Renal cortical epithelial cell (primary cell): ENCODE data around the gene PCGF3. TPM values are rescaled to one million over a fixed set of nuclear protein-coding genes. Genes with fewer than 3 reads are reported as not detected.
A peak's percentile ranks its signal among the peaks of the same experiment; 100 is the strongest.
"Not testable (repeated sequence)": the region's sequence is repeated elsewhere in the genome, so short reads cannot be mapped to it uniquely, and the experiment has no call there.

Experiments
- DNase-seq: peaks from one replicate; pipeline ENCODE4 v3.0.0-alpha.2; 2011; ENCODE audit warnings: low read depth
- total RNA-seq: library from RNA; depleted of rRNA; stranded (reverse); fragments of >200 nt; gene quantifications from 2 replicates; pipeline ENCODE4 v1.2.3, GENCODE V29; 2014

The PCGF3 gene
- total RNA-seq, 1 donor from 2014 or later, result 86.6 TPM

- DNase-seq, result no peak
Observed at GRCh38 chr4:703336-704197, 2.1 kb upstream of the PCGF3 start.

GRCh38 chr4:704198-704891, 1.3 kb upstream of the PCGF3 start:
- DNase-seq, result no peak

- DNase-seq, result no peak
Observed at GRCh38 chr4:704971-705277, 708 bp upstream of the PCGF3 start.

DNA sequence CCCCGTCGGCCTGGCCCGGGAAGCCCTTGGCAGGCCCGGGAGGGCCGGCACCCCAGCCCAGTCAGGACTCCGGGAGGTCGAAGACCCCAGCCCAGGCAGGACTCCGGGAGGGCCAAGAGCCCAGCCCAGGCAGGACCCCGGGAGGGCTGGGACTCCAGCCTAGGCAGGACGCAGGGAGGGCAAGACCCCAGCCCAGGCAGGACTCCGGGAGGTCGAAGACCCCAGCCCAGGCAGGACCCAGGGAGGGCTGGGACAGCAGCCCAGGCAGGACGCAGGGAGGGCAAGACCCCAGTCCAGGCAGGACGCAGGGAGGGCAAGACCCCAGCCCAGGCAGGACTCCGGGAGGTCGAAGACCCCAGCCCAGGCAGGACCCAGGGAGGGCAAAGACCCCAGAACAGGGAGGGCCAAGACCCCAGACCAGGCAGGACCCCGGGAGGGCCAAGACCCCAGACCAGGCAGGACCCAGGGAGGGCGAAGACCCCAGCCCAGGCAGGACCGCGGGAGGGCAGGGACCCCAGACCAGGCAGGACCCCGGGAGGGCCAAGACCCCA, 526 bp downstream of the PCGF3 start:
- DNase-seq, result not testable (repeated sequence)

DNA sequence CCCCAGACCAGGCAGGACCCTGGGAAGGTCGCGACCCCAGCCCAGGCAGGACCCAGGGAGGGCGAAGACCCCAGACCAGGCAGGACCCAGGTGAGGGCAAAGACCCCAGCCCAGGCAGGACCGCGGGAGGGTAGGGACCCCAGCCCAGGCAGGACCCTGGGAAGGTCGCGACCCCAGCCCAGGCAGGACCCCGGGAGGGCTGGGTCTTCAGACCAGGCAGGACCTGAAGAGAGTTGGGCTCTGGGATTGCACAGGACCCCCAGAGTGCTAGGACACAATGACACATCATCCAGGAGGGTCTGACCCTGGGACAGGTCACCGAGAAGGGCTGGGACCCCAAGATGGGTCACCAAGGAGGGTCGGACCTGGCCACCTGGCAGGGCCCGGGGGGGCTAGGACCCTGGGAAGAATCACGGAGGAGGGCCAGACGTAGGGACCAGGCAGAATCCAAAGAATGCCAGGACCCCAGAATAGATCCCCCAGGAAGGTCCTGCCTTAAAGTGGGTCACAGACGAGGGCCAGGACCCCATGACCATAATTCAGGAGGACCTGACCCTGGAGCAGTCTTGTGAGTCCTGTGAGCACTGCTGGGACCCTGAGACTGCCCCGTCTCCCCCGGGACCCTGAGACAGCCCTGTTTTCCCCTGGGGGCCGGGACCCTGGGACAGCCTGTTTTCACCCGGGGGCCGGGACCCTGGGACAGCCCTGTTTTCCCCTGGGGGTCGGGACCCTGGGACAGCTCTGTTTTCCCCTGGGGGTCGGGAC, 1.4 kb downstream of the PCGF3 start:
- DNase-seq, result no peak

GRCh38 chr4:707929-708630, 2.4 kb downstream of the PCGF3 start:
- no peak for DNase-seq

DNA sequence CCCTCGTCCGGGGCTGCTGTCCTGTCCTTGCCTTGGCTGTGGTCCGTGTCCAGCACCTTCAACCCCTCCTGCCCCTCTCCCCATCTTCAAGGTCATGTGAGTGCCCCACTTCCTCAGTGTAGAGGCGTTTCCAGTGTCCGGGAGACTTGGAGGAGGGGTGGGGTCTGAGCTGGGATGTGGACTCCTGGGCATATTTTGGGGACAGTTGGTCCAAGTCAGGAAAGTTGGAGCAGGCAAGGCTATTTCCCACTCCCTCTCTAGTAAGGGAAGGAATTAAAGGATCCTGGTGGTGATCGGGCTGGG, 3.0 kb downstream of the PCGF3 start:
- no peak for DNase-seq

- DNase-seq, result no peak
Observed at GRCh38 chr4:709348-709747, 3.7 kb downstream of the PCGF3 start.

DNA sequence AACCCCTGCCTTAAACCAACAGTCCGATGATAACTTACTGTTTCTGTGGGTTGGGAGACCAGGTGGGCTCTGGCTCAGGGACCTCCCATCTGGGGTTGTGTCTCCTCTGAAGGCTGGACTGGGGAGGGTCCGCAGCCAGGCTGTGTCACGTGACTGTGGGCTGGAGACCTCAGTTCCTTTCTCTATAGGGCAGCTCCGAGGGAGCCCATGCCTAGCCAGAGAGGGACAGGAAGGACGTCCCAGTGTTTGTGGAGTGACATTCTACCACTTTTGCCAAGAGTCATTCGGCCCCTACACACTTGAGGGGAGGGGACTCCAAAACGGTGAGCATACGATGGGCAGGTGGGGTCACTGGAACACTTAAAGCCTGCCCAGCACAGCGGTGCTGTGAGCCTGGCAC, 4.5 kb downstream of the PCGF3 start:
- DNase-seq, result no peak

DNA sequence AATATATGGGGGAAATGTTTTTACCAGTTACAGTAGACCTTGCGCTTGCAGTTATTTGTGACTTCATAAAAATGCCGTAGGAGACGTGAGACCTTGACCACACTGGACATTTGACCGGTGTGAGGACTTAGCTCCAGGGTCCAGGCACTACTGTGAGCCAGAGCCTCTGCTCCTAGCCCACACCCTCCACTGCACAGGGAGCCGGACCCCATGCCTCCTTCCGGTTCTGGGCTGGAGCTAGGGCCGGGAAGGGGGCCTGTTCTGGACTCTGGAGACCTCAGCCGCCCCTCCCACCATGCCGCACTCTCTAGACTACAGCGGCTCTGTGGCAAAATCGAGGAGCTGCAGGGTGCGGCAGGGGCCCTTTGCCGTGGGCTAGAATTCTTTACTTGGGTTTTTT, 5.3 kb downstream of the PCGF3 start:
- no peak for DNase-seq

DNA sequence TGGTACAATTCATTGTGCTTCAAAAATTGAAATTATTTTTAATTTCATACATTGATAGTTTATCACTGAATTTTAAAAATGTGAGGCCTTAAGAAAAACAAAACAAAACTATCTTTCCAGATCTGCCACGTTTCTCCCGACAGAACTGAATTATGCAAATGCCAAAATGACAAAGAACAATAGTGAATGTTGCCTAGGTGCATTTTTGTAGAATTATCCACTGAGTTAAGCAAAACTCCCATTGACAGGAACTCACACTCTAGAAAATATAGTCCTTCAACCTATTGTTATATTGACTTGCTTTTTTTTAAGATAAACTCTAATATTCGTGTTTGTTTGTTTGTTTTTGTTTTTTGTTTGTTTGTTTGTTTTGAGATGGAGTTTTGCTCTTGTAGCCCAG, 6.5 kb downstream of the PCGF3 start:
- no peak for DNase-seq

DNA sequence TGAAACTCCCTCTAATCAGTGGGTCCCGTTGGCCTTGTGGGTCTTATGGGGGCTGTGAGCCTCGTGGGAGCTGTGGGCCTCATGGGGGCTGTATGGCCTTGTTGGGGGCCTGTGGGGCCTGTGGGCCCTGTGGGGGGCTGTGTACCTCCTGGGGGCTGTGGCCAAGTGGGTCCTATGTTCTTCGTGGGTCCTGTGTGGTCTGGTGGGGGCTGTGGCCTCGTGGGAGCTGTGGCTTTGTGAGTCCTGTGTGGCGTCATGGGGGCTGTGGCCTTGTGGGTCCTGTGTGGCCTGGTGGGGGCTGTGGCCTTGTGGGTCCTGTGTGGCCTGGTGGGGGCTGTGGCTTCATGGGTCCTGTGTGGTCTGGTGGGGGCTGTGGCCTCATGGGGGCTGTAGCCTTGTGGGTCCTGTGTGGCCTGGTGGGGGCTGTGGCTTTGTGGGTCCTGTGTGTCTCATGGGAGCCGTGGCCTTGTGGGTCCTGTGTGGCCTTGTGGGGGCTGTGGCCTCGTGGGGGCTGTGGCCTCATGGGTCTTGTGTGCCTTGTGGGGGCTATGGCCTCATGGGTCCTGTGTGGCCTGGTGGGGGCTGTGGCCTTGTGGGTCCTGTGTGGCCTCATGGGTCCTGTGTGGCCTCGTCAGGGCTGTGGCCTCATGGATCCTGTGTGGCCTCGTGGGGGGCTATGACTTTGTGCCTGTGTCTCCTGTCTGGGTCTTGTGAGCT, 7.4 kb downstream of the PCGF3 start:
- no peak for DNase-seq

DNA sequence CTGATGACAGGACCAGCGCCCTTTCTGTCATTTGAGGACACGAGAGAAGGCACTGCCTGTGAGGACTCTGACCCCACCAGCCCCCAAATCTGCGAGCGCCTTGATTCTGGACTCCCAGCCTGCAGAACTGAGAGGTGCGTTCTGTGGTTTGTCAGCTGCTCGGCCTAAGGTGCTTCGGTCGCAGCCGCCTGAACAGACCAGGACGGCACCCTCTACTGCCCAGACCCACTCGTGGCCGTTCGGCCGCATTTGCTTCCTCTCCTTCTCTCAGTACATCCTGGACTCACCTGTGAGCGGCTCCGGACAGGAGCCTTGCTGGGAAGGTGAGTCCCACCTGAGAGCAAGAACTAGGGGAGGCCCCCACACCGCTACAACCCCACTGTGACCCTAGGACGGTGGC, 8.5 kb downstream of the PCGF3 start:
- DNase-seq, result no peak

GRCh38 chr4:717601-718320, 12.1 kb downstream of the PCGF3 start:
- no peak for DNase-seq

DNA sequence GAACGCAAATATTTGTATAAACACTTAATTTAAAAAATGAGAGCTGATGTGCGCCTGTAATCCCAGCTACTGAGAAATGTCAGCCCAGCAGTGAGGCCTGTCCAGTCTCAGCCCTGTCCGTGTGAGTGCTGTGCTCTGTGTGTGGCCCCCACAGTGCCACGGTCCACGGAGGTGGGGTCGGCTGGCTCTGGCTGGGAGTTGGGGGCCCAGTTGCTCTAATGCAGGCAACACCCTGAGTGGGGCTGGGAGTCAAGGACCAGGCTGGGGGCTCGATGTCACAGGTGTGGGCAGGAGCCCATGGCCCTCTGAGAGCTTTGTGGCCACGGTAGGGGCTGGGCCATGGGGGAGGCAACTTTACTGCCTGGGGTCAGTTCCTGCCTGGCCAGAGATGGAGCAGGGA, 12.8 kb downstream of the PCGF3 start:
- DNase-seq, result no peak

DNA sequence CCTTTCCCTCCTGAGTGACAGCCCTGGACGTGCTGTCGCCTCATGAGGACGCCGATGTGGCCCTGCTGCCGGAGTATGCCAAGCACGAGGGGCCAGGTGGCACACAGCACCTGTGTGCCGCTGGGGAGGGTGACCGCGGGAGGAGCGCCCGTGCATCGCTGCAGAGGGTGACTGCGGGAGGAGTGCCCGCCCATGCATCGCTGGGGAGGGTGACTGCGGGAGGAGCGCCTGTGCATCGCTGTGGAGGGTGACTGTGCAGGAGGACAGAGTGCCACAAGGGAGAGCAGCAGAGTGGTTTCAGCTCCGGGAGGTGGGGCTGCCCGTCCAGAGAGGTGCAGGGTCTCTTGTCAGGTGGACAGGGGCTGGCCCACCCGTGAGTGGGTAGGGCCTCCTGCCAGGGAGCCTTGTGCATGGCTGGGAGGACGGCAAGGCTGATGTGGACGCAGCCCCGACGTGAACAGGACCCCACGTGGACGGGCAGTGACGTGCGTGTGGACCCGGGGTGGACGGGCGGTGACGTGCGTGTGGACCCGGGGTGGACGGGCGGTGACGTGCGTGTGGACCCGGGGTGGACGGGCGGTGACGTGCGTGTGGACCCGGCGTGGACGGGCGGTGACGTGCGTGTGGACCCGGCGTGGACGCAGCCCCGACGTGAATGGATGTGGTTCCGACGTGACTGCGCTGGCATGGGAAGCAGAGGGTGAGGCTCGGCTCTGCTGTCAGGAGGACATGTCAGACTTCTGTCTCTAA, 14.7 kb downstream of the PCGF3 start:
- DNase-seq, result no peak

GRCh38 chr4:721261-722168, 15.9 kb downstream of the PCGF3 start:
- DNase-seq, result peak; percentile 60

DNA sequence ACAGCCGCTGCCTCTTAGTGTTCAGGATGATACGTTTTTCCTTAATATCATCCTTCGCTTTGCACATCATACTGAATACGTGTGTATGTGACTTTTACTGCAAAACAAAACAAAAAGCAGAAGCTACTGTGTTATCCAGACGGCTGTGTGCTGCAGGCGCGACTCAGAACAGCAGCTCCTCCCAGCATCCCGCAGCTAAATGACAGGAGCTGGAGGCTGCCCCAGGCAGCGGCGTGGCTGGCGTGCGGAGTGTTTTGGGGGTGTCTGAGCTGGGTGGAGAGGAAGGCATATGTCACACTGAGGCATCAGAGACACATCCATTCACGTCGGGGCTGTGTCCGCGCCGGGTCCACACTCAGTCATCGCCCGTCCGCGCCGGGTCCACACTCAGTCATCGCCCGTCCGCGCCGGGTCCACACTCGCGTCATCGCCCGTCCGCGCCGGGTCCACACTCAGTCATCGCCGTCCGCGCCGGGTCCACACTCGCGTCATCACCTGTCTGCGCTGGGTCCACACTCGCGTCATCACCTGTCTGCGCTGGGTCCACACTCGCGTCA, 16.6 kb downstream of the PCGF3 start:
- DNase-seq, result no peak
